MV-4-11 (cell line): Measurements from ENCODE around the gene TPRG1.

ENCODE experiments used
- DNase-seq: peaks from one replicate; lab custom pipeline; 2025; lab: John Stamatoyannopoulos, UW

The TPRG1 gene, protein sequence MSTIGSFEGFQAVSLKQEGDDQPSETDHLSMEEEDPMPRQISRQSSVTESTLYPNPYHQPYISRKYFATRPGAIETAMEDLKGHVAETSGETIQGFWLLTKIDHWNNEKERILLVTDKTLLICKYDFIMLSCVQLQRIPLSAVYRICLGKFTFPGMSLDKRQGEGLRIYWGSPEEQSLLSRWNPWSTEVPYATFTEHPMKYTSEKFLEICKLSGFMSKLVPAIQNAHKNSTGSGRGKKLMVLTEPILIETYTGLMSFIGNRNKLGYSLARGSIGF

GRCh38 chr3:189171707-189172106 is at the start of gene TPRG1:
TSS of gene TPRG1 (plus strand) at chr3:189171971. CDS start at chr3:189207385, 35,414 bp downstream.
- DNase-seq = no peak

GRCh38 chr3:189122110-189122509 is 49.7 kb upstream of the TPRG1 start:
- no peak for DNase-seq

GRCh38 chr3:189122526-189123205 is 49.1 kb upstream of the TPRG1 start:
- no peak for DNase-seq

DNA sequence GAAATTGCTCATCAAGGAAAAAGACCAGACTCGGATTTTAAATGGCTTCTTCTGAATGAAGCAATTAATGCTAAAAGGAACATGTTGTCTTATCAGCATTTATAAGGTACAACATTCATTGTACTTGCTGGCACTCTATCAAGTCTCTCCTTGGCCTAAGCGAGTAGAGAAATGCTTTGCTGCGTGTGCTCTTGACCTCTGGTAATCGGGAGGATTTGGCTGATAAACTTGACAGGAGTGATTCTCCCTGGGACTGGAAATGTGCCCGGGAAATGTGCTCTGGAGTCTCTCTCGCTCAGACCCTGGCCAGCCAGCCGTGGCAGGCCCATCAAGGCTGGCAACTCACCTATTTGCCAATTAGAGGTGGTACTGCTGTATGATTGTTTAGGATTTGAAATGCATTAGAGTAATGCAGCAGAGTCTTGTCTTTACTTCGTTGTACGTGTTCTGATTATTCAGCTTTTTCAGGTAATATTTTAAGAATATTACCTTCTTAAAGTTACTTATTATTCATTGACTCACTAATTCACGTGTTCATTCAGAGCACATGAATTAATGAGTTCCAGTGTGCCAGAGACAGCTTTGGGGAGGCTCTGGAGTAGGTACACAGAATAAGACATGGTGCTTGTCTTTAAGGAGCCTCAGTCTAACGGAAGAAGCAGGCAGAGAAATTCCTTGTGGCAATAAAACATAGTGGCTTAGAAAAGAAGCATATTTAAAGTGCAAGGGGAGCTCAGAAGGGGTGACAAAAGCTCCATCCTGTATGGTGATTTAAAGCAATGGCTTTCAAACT is 48.0 kb upstream of the TPRG1 start:
- no peak for DNase-seq

- peak; percentile 83 for DNase-seq
These were observed 39.5 kb upstream of the TPRG1 start for GRCh38 chr3:189132231-189132671.

GRCh38 chr3:189132839-189133238 is 38.9 kb upstream of the TPRG1 start:
- peak; percentile 5 for DNase-seq

DNA sequence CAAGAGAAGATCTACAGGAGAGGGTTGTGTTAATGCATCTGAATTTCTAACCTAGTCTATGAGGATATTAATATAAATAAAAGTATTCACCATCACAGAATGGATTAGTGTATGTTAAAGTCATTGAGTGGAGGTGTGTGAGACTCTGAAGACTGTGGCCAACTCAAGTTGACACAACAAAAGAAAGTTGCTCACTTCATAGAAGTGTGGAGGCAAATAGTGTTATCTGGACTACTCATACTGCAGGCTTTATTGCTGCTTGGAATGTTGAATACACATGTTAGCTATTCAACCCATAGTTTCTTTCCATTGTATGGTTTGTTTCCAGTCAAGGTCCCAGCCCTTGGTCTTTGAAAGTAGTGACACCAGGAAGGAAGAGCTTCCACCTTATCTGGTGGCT is 38.0 kb upstream of the TPRG1 start:
- no peak for DNase-seq

- no peak for DNase-seq
These were observed 34.4 kb upstream of the TPRG1 start for GRCh38 chr3:189137416-189137815.

- DNase-seq = no peak
These were observed 32.7 kb upstream of the TPRG1 start for GRCh38 chr3:189138901-189139610.

DNA sequence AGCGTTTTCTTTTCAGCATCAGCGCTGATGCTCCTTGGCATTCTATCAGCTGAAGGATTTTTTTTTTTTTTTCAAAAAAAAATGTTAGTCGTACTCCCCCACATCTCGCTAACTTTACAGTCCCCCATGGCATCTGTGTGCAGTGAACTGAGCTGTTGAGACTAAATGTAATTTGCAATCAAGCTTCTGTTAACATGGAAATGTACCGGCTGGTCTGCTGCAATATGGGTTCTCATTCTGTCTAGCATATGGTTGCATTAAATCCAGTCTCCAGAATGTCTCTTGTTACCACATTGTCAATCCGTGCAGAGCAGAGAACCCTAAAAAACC is 32.2 kb upstream of the TPRG1 start:
- no peak for DNase-seq

DNA sequence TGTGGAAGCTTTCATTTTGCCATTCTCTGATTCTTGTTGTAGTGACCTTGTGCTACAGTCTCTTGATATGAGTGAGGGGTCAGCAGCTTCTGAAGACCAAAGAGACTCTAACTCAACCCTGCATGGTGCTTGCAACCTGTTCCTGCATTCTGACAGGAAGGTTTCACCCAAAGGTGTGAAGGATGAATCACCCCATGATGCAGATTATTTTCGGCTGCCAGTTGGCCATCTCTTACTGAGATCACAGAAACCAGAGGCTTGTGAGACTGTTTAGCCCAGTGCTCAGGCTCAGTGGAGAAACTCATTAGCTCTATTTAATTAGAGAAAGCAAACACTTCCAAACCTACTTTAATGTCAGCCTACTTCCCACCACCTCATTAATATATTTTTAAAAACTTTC is 29.2 kb upstream of the TPRG1 start:
- DNase-seq = no peak

DNA sequence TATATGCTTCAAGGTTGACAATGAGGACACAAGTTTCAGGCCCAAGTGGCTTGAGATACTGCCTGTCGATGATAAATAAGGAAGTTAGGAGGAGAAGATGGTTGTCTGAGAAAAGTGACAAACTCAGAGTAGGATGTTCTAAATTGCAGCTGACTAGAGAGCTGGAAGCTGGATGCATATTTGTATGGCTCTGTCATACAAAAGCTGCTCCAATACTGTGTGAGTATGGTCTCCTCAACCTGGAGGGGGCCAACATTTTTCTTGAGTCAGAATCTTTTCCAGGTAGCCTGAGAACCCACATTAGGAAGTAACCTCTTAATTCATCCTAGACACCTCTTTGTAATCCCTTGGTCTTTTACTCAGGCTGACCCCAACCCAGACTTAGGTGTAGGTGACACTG is 28.4 kb upstream of the TPRG1 start:
- DNase-seq = peak; percentile 7

- DNase-seq = no peak
These were observed 28.0 kb upstream of the TPRG1 start for GRCh38 chr3:189143771-189144170.

DNA sequence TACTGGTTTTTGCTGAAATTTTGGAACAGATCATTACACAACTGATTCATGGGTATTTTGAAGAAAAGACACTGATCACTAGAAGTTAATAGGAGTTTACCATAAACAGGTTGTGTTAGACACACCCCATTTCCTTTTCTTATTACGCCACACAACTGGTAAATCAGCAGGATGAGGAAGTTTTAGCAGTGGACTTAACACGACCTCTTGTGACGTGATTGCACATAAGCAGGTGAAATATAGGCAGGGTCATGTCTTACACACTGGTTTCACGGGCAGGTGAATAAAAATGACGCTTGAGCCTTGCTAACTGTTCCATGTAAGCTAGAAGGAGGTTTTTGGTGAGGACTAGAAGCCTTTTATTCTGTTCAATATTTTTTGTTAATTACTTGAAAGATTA is 27.1 kb upstream of the TPRG1 start:
- DNase-seq = peak; percentile 74

GRCh38 chr3:189146848-189147247 is 24.9 kb upstream of the TPRG1 start:
- no peak for DNase-seq

DNA sequence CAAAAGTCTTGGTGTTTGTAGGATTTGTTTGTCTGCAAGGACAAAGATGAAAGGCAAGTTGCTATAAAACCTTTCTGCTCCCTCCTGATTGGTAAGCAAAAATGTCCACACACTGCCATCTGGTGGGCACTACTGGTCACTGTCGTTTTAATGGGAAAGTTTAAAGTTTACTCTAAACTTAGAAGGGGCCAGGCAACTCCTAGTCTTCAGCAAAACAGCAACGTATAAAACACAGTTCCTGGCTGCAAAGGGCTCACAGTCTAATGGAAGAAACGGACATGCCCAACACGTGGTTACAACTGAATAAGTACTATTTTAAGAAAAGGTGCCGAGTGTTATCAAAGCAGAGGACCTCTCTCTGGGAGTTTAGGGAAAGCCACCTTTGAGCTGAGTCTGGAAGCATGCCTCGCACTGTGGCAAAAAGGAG is 23.7 kb upstream of the TPRG1 start:
- peak; percentile 54 for DNase-seq

- DNase-seq = no peak
These were observed 22.6 kb upstream of the TPRG1 start for GRCh38 chr3:189149203-189149602.

DNA sequence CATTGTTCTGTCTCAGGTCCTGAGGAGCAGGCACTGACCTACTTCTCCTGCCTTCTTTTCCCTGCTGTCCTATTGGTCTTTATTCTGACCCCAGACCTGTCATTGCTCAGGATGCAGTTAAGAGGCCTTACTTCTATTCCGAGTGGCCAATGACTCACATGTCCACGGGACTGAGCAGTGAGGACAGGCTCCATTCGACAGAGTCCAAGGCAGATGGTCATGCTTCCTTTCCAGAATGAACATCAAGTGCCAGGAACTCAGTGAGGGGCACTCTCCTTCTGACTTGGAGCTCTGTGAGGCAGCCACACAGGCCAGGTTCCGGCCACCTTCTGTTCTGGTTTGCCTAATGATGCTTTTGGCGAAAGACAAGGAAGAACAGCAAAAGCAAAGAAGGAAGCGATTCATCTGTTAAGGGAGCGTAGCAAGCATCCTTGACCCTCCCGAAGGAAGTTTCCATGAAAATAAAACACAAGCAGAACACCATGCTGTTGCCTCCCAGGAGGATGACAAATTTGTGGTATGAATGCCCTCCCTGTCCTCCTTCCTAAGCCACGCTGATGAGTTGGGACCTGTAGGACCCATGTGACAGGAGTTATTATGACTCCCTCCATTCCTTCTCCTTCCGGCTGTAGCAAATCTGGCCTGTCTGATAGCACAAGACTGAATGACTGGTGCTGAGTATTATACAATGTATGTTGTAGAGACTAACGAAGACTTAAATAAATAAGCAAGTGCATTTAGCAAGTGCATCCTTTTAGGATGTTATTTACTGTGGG is 14.4 kb upstream of the TPRG1 start:
- no peak for DNase-seq

GRCh38 chr3:189158034-189158433 is 13.7 kb upstream of the TPRG1 start:
- no peak for DNase-seq

GRCh38 chr3:189160519-189161309 is 11.1 kb upstream of the TPRG1 start:
- DNase-seq = no peak
